Dendritic cell treated with granulocyte-macrophage colony-stimulating factor and Interleukin-4, amounts not matched to agents 40 ng/mL and 50 ng/mL, for 4 days (primary cell): Measurements from ENCODE around the gene SOCS7.

ENCODE experiments used
- H3K27ac Mint-ChIP-seq: one replicate; pipeline ENCODE4 v1.8.0; 2022; ENCODE audit warnings: mild to moderate bottlenecking, mixed read lengths
- H3K27me3 Mint-ChIP-seq: one replicate; pipeline ENCODE4 v1.8.0; 2022; ENCODE audit warnings: mild to moderate bottlenecking, mixed read lengths
- H3K36me3 Mint-ChIP-seq: one replicate; pipeline ENCODE4 v1.8.0; 2022; ENCODE audit warnings: low read depth, mixed read lengths
- H3K4me1 Mint-ChIP-seq: one replicate; pipeline ENCODE4 v1.8.0; 2022; ENCODE audit warnings: low read depth, mixed read lengths
- H3K4me3 Mint-ChIP-seq: one replicate; pipeline ENCODE4 v1.8.0; 2022; ENCODE audit warnings: mild to moderate bottlenecking, moderate library complexity, mixed read lengths
- H3K9me3 Mint-ChIP-seq: one replicate; pipeline ENCODE4 v1.8.0; 2022; ENCODE audit warnings: mixed read lengths
- intact Hi-C: fragments of 100-400 bp; cut with micrococcal nuclease; formaldehyde crosslinking; loops from one replicate; pipeline ENCODE4 v1.15.0; 2022

The SOCS7 gene

GRCh38 chr17:38453951-38454421, 102.3 kb downstream of the SOCS7 start:
- H3K36me3 Mint-ChIP-seq, result no peaks in the 10 kb centered on the region
- intact Hi-C loops, result no loop called here
- no peaks in the 10 kb centered on the region for H3K9me3 Mint-ChIP-seq
- no peak overlapping the region for H3K4me3 Mint-ChIP-seq
- H3K27me3 Mint-ChIP-seq, result peaks cover 46% of the 10 kb centered on the region
- H3K27ac Mint-ChIP-seq, result no peak overlapping the region
- peaks cover 26% of the 10 kb centered on the region for H3K4me1 Mint-ChIP-seq

- peaks cover 24% of the 10 kb centered on the region for H3K4me1 Mint-ChIP-seq
- H3K36me3 Mint-ChIP-seq, result no peaks in the 10 kb centered on the region
- intact Hi-C loops, result no loop called here
- peaks cover 46% of the 10 kb centered on the region for H3K27me3 Mint-ChIP-seq
- H3K9me3 Mint-ChIP-seq, result no peaks in the 10 kb centered on the region
- H3K27ac Mint-ChIP-seq, result no peak overlapping the region
- H3K4me3 Mint-ChIP-seq, result no peak overlapping the region
These were observed 102.9 kb downstream of the SOCS7 start for GRCh38 chr17:38454532-38454931.
